DND-41 (cell line): ENCODE data around the gene ACACA.
"Not testable (repeated sequence)": the region's sequence is repeated elsewhere in the genome, so short reads cannot be mapped to it uniquely, and the experiment has no call there.

ENCODE experiments used
- CTCF ChIP-seq: IDR thresholded peaks from 2 replicates; pipeline ENCODE4 v1.5.1; 2012; ENCODE audit warnings: borderline replicate concordance, low read length, moderate library complexity, mild to moderate bottlenecking; ENCODE audit not compliant: poor library complexity, severe bottlenecking; ENCODE audit errors: extremely low read depth
- EZH2 ChIP-seq: IDR thresholded peaks from 3 replicates; pipeline ENCODE4 v1.6.1; 2012; ENCODE audit warnings: borderline replicate concordance, low read depth, mild to moderate bottlenecking, moderate library complexity, low read length, inconsistent platforms; ENCODE audit not compliant: severe bottlenecking

GRCh38 chr17:37143558-37143957, 263.1 kb downstream of the ACACA start:
- TF ChIP-seq EZH2, CTCF: not testable (repeated sequence)
